DOHH2 (cell line): ENCODE measurements around the gene TTI1.
A peak's percentile ranks its signal among the peaks of the same experiment; 100 is the strongest.

Source experiments
- H3F3A ChIP-seq: fragments of 200-600 bp; sonication (generic), shearing (Covaris generic); 2 replicates; pipeline ENCODE4 v1.6.0; 2016; ENCODE audit warnings: antibody characterized with exemption, mild to moderate bottlenecking; ENCODE audit not compliant: control insufficient read depth, insufficient read depth
- H3K27ac ChIP-seq: fragments of 200-600 bp; sonication (generic); 2 replicates; pipeline ENCODE4 v1.5.1; 2014; ENCODE audit warnings: low read depth, mild to moderate bottlenecking, low read length, moderate library complexity
- H3K27me3 ChIP-seq: fragments of 200-600 bp; sonication (generic); 2 replicates; pipeline ENCODE4 v1.6.1; 2014; ENCODE audit warnings: mild to moderate bottlenecking, low read length, mixed read lengths; ENCODE audit not compliant: control insufficient read depth
- H3K36me3 ChIP-seq: fragments of 200-600 bp; sonication (generic); 2 replicates; pipeline ENCODE4 v1.6.1; 2014; ENCODE audit warnings: mild to moderate bottlenecking, low read length, moderate library complexity, mixed read lengths; ENCODE audit not compliant: control insufficient read depth
- H3K4me1 ChIP-seq: fragments of 200-600 bp; sonication (generic); 2 replicates; pipeline ENCODE4 v1.6.1; 2014; ENCODE audit warnings: mild to moderate bottlenecking, low read length, mixed read lengths; ENCODE audit not compliant: control insufficient read depth
- H3K4me2 ChIP-seq: fragments of 200-600 bp; sonication (generic); 2 replicates; pipeline ENCODE4 v1.6.0; 2014; ENCODE audit warnings: mild to moderate bottlenecking, low read length, moderate library complexity
- H3K4me3 ChIP-seq: fragments of 200-600 bp; sonication (generic); 2 replicates; pipeline ENCODE4 v1.5.1; 2014; ENCODE audit warnings: mild to moderate bottlenecking, low read length, mixed read lengths
- H3K79me2 ChIP-seq: fragments of 200-600 bp; sonication (generic); 2 replicates; pipeline ENCODE4 v1.6.1; 2014; ENCODE audit warnings: mild to moderate bottlenecking, low read length, mixed read lengths; ENCODE audit not compliant: control insufficient read depth
- H3K9me2 ChIP-seq: fragments of 200-600 bp; sonication (generic); replicated peaks from 2 replicates; pipeline ENCODE4 v1.6.1; 2014; ENCODE audit warnings: mild to moderate bottlenecking, low read length, mixed read lengths; ENCODE audit not compliant: control insufficient read depth
- H3K9me3 ChIP-seq: fragments of 200-600 bp; sonication (generic); 2 replicates; pipeline ENCODE4 v1.6.1; 2014; ENCODE audit warnings: antibody characterized with exemption, low read length, mixed read lengths; ENCODE audit not compliant: control insufficient read depth, insufficient read depth
- H4K20me1 ChIP-seq: fragments of 200-600 bp; sonication (generic); 2 replicates; pipeline ENCODE4 v1.6.0; 2014; ENCODE audit warnings: low read depth, mild to moderate bottlenecking, antibody characterized with exemption, low read length, moderate library complexity; ENCODE audit not compliant: control insufficient read depth, insufficient read depth
- CTCF ChIP-seq: fragments of 200-600 bp; sonication (generic); IDR thresholded peaks from one replicate; pipeline ENCODE4 v1.5.1; 2014; ENCODE audit warnings: antibody characterized with exemption, mild to moderate bottlenecking, low read depth, low read length; ENCODE audit not compliant: poor library complexity, severe bottlenecking
- EZH2phosphoT487 ChIP-seq: fragments of 200-600 bp; sonication (generic); IDR thresholded peaks from 2 replicates; pipeline ENCODE4 v1.6.1; 2017; ENCODE audit warnings: borderline replicate concordance, mild to moderate bottlenecking, antibody characterized with exemption, low read length, moderate library complexity, mixed read lengths

The TTI1 gene

DNA sequence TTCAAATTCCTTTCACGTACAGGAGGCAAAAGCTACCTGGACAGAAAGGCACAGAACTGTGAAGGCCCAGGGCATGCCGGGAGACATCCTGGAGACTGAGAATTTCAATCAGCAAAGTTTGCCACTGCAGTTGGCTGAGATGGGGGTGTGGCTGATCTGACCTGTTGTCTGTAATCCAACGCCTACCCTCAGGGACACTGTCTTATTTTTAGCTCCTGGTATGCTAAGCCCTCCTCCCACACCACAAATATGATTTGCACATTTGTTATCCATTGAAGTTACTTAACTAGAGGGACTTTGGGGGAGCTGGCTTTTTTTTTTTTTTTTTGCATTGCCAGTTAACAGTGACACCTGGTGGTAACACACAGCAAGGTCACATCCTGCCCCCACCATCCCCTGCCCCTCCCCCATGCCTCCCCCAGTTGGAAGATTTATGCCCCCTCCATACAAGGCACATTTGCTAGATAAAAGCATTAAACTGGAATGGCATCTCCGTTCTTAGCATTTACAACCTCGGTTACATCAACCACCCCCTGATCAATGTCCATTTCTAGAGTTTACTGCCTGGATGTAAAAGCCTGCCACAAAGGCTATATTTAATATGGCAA is 40.4 kb downstream of the TTI1 start:
- H4K20me1 ChIP-seq: peaks cover 9% of the 10 kb centered on the region
- H3K9me2 ChIP-seq: no peaks in the 10 kb centered on the region
- H3K79me2 ChIP-seq: no peaks in the 10 kb centered on the region
- peaks cover 70% of the 10 kb centered on the region for H3K36me3 ChIP-seq
- H3K27ac ChIP-seq: no peak overlapping the region
- no peaks in the 10 kb centered on the region for H3F3A ChIP-seq
- H3K4me3 ChIP-seq: no peak overlapping the region
- TF ChIP-seq CTCF (peak; percentile 63), EZH2phosphoT487 (no peak)
- H3K4me1 ChIP-seq: peaks cover 10% of the 10 kb centered on the region
- H3K9me3 ChIP-seq: no peaks in the 10 kb centered on the region
- no peak overlapping the region for H3K4me2 ChIP-seq
- H3K27me3 ChIP-seq: no peaks in the 10 kb centered on the region

GRCh38 chr20:37991908-37992307 is 41.3 kb downstream of the TTI1 start:
- Histone ChIP-seq H3K27ac (no peak overlapping the region), H3K79me2 (no peaks in the 10 kb centered on the region), H3K9me2 (no peaks in the 10 kb centered on the region), H4K20me1 (peaks cover 9% of the 10 kb centered on the region), H3F3A (no peaks in the 10 kb centered on the region), H3K4me3 (no peak overlapping the region), H3K36me3 (peaks cover 64% of the 10 kb centered on the region), H3K4me2 (no peak overlapping the region), H3K4me1 (peaks cover 10% of the 10 kb centered on the region), H3K9me3 (no peaks in the 10 kb centered on the region), H3K27me3 (no peaks in the 10 kb centered on the region)
- no peak for TF ChIP-seq CTCF
- no peak for TF ChIP-seq EZH2phosphoT487

DNA sequence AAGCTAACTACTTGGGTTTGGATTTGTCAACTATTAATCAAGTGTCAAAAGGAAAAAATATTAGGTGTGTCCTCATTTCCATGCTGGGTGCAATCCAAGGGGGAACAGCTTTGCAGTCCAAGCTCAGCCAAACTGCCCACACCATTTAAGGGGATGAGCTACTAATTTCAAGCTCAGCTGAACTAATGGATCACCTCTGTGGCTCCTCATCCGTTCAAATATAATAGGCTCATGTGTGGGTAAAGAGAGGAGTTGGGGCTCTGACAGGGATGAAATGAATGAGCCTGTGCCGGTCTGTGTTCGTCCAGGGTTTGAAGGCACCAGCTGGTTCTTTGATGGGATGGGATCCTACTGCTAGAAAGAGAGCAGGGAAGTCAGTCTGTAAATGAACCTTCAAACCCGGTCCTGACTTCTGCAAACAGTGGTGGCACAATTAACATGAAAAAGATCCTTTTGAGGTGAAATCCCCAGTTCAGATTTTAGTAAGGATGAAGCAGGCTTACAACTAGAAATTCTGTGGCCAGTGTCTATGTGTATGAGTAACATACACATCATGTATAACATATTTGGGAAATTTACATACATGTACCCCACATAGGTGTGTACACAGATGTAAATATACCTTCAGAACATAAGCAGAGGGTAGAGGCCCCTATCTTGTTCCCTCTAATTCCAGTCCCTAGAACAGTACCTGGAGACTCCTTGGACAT is 41.9 kb downstream of the TTI1 start:
- Histone ChIP-seq H3K4me1 (peaks cover 10% of the 10 kb centered on the region), H3K36me3 (peaks cover 59% of the 10 kb centered on the region)

More for the DNA sequence above, 41.9 kb downstream of the TTI1 start:
- Histone ChIP-seq H3K27ac (no peak overlapping the region), H3K9me2 (no peaks in the 10 kb centered on the region), H4K20me1 (peaks cover 9% of the 10 kb centered on the region), H3K27me3 (no peaks in the 10 kb centered on the region), H3F3A (no peaks in the 10 kb centered on the region), H3K4me2 (no peak overlapping the region), H3K79me2 (no peaks in the 10 kb centered on the region), H3K9me3 (no peaks in the 10 kb centered on the region), H3K4me3 (no peak overlapping the region)
- TF ChIP-seq CTCF: no peak
- TF ChIP-seq EZH2phosphoT487: no peak
